ENCODE results near the gene PPIF. TPM values are rescaled to one million over a fixed set of nuclear protein-coding genes. Genes with fewer than 3 reads are reported as not detected.

The PPIF gene
- polyA plus RNA-seq, 6 donors from 2014 or later, result 9.5 to 16.1 (median 12.7) TPM

GRCh38 chr10:79378383-79378646, 31.0 kb downstream of the PPIF start:
- DNase-seq (no peak), ATAC-seq (ENCODE audit: low read depth in 2 of 2) (no peak)
- no peak overlapping the region for H3K27ac Mint-ChIP-seq
- H3K4me1 Mint-ChIP-seq, result peaks cover 4 to 5% (median 4%) of the 10 kb centered on the region in 3 donors
- peaks cover 0 to 2% (median 0%) of the 10 kb centered on the region in 7 donors for H3K9me3 Mint-ChIP-seq
- no peaks in the 10 kb centered on the region for H3K27me3 Mint-ChIP-seq
- no peaks in the 10 kb centered on the region for H3K36me3 Mint-ChIP-seq
- no peak overlapping the region for H3K4me3 Mint-ChIP-seq

- no peaks in the 10 kb centered on the region for H3K27me3 Mint-ChIP-seq
- peaks cover 4 to 5% (median 4%) of the 10 kb centered on the region in 3 donors for H3K4me1 Mint-ChIP-seq
- no peak for DNase-seq
- peaks cover 0 to 2% (median 0%) of the 10 kb centered on the region in 7 donors for H3K9me3 Mint-ChIP-seq
- no peaks in the 10 kb centered on the region for H3K36me3 Mint-ChIP-seq
- H3K4me3 Mint-ChIP-seq, result no peak overlapping the region
- no peak for ATAC-seq (ENCODE audit: low read depth in 2 of 2)
- no peak overlapping the region for H3K27ac Mint-ChIP-seq
Observed at GRCh38 chr10:79378647-79379511, 31.6 kb downstream of the PPIF start.

- Mint-ChIP-seq H3K27ac (peak overlapping the region in 1 of 6 donors; percentile 76), H3K27me3 (no peaks in the 10 kb centered on the region), H3K9me3 (peaks cover 0 to 2% (median 0%) of the 10 kb centered on the region in 7 donors), H3K4me3 (no peak overlapping the region), H3K4me1 (peaks cover 2 to 3% (median 3%) of the 10 kb centered on the region in 3 donors), H3K36me3 (no peaks in the 10 kb centered on the region)
- no peak for ATAC-seq (ENCODE audit: low read depth in 2 of 2)
- no peak for DNase-seq
Observed at GRCh38 chr10:79379512-79380124, 32.3 kb downstream of the PPIF start.

- Mint-ChIP-seq H3K27ac (peak overlapping the region in 1 of 6 donors; percentile 76), H3K4me1 (no peaks in the 10 kb centered on the region), H3K9me3 (peaks cover 0 to 2% (median 0%) of the 10 kb centered on the region in 7 donors), H3K36me3 (no peaks in the 10 kb centered on the region), H3K27me3 (no peaks in the 10 kb centered on the region), H3K4me3 (no peak overlapping the region)
- DNase-seq, result no peak
- no peak for ATAC-seq (ENCODE audit: low read depth in 2 of 2)
Observed at GRCh38 chr10:79380125-79380945, 33.1 kb downstream of the PPIF start.

- no peak for DNase-seq
- no peaks in the 10 kb centered on the region for H3K27me3 Mint-ChIP-seq
- H3K36me3 Mint-ChIP-seq, result no peaks in the 10 kb centered on the region
- H3K27ac Mint-ChIP-seq, result no peak overlapping the region
- peaks cover 0 to 2% (median 0%) of the 10 kb centered on the region in 7 donors for H3K9me3 Mint-ChIP-seq
- H3K4me3 Mint-ChIP-seq, result no peak overlapping the region
- no peaks in the 10 kb centered on the region for H3K4me1 Mint-ChIP-seq
- no peak for ATAC-seq (ENCODE audit: low read depth in 2 of 2)
Observed at GRCh38 chr10:79380946-79381721, 33.9 kb downstream of the PPIF start.

- H3K9me3 Mint-ChIP-seq, result peaks cover 0 to 2% (median 0%) of the 10 kb centered on the region in 7 donors
- no peak for DNase-seq
- no peak overlapping the region for H3K4me3 Mint-ChIP-seq
- H3K36me3 Mint-ChIP-seq, result no peaks in the 10 kb centered on the region
- no peaks in the 10 kb centered on the region for H3K27me3 Mint-ChIP-seq
- ATAC-seq (ENCODE audit: low read depth in 2 of 2), result no peak
- no peaks in the 10 kb centered on the region for H3K4me1 Mint-ChIP-seq
- H3K27ac Mint-ChIP-seq, result peak overlapping the region in 1 of 6 donors; percentile 6
Observed at GRCh38 chr10:79381804-79382221, 34.5 kb downstream of the PPIF start.

- Mint-ChIP-seq H3K4me3 (no peak overlapping the region), H3K36me3 (no peaks in the 10 kb centered on the region), H3K9me3 (peaks cover 0 to 2% (median 0%) of the 10 kb centered on the region in 7 donors), H3K4me1 (no peaks in the 10 kb centered on the region), H3K27me3 (no peaks in the 10 kb centered on the region), H3K27ac (peak overlapping the region in 1 of 6 donors; percentile 61)
- DNase-seq, result no peak
- ATAC-seq (ENCODE audit: low read depth in 2 of 2), result no peak
Observed at GRCh38 chr10:79382491-79382941, 35.2 kb downstream of the PPIF start.

GRCh38 chr10:79383974-79384606, 36.8 kb downstream of the PPIF start:
- Mint-ChIP-seq H3K4me1 (peaks cover 3 to 7% (median 4%) of the 10 kb centered on the region in 3 donors), H3K4me3 (no peak overlapping the region), H3K9me3 (peaks cover 0 to 2% (median 0%) of the 10 kb centered on the region in 7 donors), H3K36me3 (no peaks in the 10 kb centered on the region), H3K27me3 (no peaks in the 10 kb centered on the region), H3K27ac (no peak overlapping the region)
- ATAC-seq (ENCODE audit: low read depth in 2 of 2) (no peak), DNase-seq (no peak)

GRCh38 chr10:79384773-79385391, 37.6 kb downstream of the PPIF start:
- H3K36me3 Mint-ChIP-seq, result no peaks in the 10 kb centered on the region

GRCh38 chr10:79385392-79385795, 38.1 kb downstream of the PPIF start:
- Mint-ChIP-seq H3K4me1 (peaks cover 7 to 13% (median 8%) of the 10 kb centered on the region in 3 donors), H3K4me3 (no peak overlapping the region), H3K27ac (no peak overlapping the region), H3K27me3 (no peaks in the 10 kb centered on the region), H3K9me3 (no peaks in the 10 kb centered on the region), H3K36me3 (no peaks in the 10 kb centered on the region)
- ATAC-seq (ENCODE audit: low read depth in 2 of 2), result no peak
- DNase-seq, result no peak

More at GRCh38 chr10:79384773-79385391, 37.6 kb downstream of the PPIF start:
- no peak for ATAC-seq (ENCODE audit: low read depth in 2 of 2)
- DNase-seq, result no peak
- Mint-ChIP-seq H3K27ac (no peak overlapping the region), H3K4me3 (peak overlapping the region in 1 of 8 donors; percentile 15), H3K4me1 (peaks cover 5 to 10% (median 7%) of the 10 kb centered on the region in 3 donors), H3K27me3 (no peaks in the 10 kb centered on the region), H3K9me3 (peaks cover 0 to 1% (median 0%) of the 10 kb centered on the region in 7 donors)

GRCh38 chr10:79385804-79386531, 38.7 kb downstream of the PPIF start:
- Mint-ChIP-seq H3K27me3 (peaks cover 0 to 4% (median 0%) of the 10 kb centered on the region in 3 donors), H3K4me3 (no peak overlapping the region), H3K4me1 (peaks cover 11 to 19% (median 13%) of the 10 kb centered on the region in 3 donors), H3K9me3 (no peaks in the 10 kb centered on the region), H3K36me3 (no peaks in the 10 kb centered on the region), H3K27ac (peak overlapping the region in 3 of 6 donors; percentile 19 to 56 (median 48))
- ATAC-seq (ENCODE audit: low read depth in 2 of 2) (no peak), DNase-seq (no peak)

All from naive B cell (primary cell).